ENCODE results near the gene SP3. TPM values are rescaled to one million over a fixed set of nuclear protein-coding genes. Genes with fewer than 3 reads are reported as not detected.

SP3 gene
- total and polyA plus RNA-seq, 2 experiments from 2014 or later, result 24.1 to 110 TPM

- no peak overlapping the region for H3K4me2 ChIP-seq
- no peaks in the 10 kb centered on the region for H3F3A ChIP-seq (replicated peaks; ENCODE audit: low read depth)
- Mint-ChIP-seq H3K4me3 (no peak overlapping the region), H3K27ac (no peak overlapping the region), H3K27me3 (ENCODE audit: insufficient read depth, low read depth, poor library complexity) (no peaks in the 10 kb centered on the region), H3K36me3 (ENCODE audit: low read depth) (peaks cover 32% of the 10 kb centered on the region), H3K4me1 (no peaks in the 10 kb centered on the region), H3K9me3 (peaks cover 55% of the 10 kb centered on the region)
- H4K20me1 ChIP-seq (replicated peaks; ENCODE audit: insufficient read depth), result no peaks in the 10 kb centered on the region
- H3K36me3 ChIP-seq (ENCODE audit: insufficient read depth), result no peaks in the 10 kb centered on the region
- no peaks in the 10 kb centered on the region for H3K79me2 ChIP-seq (replicated peaks; ENCODE audit: insufficient read depth)
- DNase-seq (ENCODE audit: low spot score) (no peak), ATAC-seq (no peak)
- no peak overlapping the region for H2AFZ ChIP-seq
- no peak overlapping the region for H3K27ac ChIP-seq (ENCODE audit: low read depth)
- H3K27me3 ChIP-seq (ENCODE audit: insufficient read depth), result no peaks in the 10 kb centered on the region
- no peaks in the 10 kb centered on the region for H3K4me1 ChIP-seq (ENCODE audit: insufficient read depth)
- no peak for TF ChIP-seq POLR2AphosphoS5 (IDR thresholded peaks at IDR 0.05; ENCODE audit: low read depth)
- TF ChIP-seq CTCF (conservative IDR thresholded peaks at IDR 0.05; ENCODE audit: low read depth in 2 of 2), result no peak
- no peak for TF ChIP-seq EZH2 (IDR thresholded peaks at IDR 0.05; ENCODE audit: low read depth, unreplicated experiment)
- no peak for TF ChIP-seq ZNF331 (CRISPR knock-in tag; IDR thresholded peaks at IDR 0.05; ENCODE audit: low read depth)
- no peak for TF ChIP-seq ZNF462 (CRISPR knock-in tag; IDR thresholded peaks at IDR 0.05)
- no peak for TF ChIP-seq ZNF114 (CRISPR knock-in tag; IDR thresholded peaks at IDR 0.05)
- no peak for TF ChIP-seq EZH2phosphoT487 (IDR thresholded peaks at IDR 0.05; ENCODE audit: unreplicated experiment)
- TF ChIP-seq CREB1 (CRISPR knock-in tag; IDR thresholded peaks at IDR 0.05; ENCODE audit: low read depth), result no peak
- TF ChIP-seq REST (IDR thresholded peaks at IDR 0.05; ENCODE audit: unreplicated experiment), result no peak
- no peak for TF ChIP-seq JUNB (IDR thresholded peaks at IDR 0.05; ENCODE audit: unreplicated experiment)
- TF ChIP-seq NANOG (IDR thresholded peaks at IDR 0.05; ENCODE audit: borderline replicate concordance), result no peak
- TF ChIP-seq ETS1 (IDR thresholded peaks at IDR 0.05), result no peak
- peaks cover 7% of the 10 kb centered on the region for H3K9me2 ChIP-seq (ENCODE audit: insufficient read depth)
- H3K4me3 ChIP-seq, result no peak overlapping the region
Measured at GRCh38 chr2:173886613-173887012, 78.6 kb downstream of the SP3 start.

All from GM23338 (cell line).